HG03442 (cell line): ENCODE measurements around the gene DOCK6.
A peak's percentile ranks its signal among the peaks of the same experiment; 100 is the strongest.
"Not testable (repeated sequence)": the region's sequence is repeated elsewhere in the genome, so short reads cannot be mapped to it uniquely, and the experiment has no call there.

Experiments
- ATAC-seq: cut with Tn5 transposase; IDR thresholded peaks from one replicate; pipeline ENCODE4 v1.9.1; 2021; ENCODE audit warnings: mild to moderate bottlenecking, moderate library complexity; ENCODE audit not compliant: unreplicated experiment

Gene DOCK6

GRCh38 chr19:11176466-11177193, 85.7 kb downstream of the DOCK6 start:
- ATAC-seq: no peak

- no peak for ATAC-seq
These were observed 86.4 kb downstream of the DOCK6 start for GRCh38 chr19:11175920-11176319.

DNA sequence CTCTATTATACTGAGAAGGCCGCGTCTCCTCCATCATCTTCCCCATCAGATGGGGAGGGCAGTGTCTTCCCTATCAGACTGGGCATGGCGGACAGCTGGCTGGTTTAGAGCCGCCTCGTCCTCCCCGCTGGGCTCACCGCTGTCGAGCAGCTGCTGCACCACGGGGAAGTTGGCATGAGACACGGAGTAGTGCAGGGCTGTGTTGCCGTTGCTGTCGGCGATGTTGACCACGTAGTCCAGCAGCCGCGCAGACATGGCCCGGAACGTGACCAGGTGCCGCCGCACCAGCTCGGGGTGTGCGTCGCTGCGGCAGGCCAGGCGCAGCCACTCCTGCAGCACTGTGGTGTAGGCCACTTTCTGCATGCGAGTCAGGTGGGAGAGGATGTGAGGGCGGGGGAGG, 88.0 kb downstream of the DOCK6 start:
- no peak for ATAC-seq

DNA sequence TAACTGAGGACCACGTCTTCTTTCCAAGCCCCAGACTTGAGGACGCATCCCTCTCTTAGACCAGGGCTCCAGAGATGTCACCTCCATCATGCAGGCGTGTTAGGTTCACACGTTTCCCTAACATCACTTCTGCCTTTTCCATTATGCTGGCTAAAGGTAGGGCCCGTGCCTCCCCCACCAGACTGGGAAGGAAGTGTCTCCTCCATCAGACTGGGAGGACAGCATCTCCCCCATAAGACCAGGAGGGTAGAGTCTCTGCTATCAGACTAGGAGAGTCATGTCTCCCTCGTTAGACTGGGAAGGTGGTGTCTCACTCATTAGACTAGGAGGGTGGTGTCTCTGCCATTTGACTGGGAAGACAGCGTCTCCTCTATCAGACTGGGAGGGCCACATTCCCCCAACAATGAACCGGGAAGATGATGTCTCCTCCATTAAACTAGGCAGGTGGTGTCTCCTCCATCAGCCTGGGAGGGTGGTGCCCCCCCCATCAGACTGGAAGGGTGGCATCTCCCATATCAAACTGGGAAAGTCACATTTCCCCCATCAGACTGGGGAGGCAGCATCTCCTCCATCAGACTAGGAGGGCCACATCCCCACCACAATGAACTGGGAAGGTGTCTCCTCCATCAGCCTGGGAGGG, 88.7 kb downstream of the DOCK6 start:
- no peak for ATAC-seq

DNA sequence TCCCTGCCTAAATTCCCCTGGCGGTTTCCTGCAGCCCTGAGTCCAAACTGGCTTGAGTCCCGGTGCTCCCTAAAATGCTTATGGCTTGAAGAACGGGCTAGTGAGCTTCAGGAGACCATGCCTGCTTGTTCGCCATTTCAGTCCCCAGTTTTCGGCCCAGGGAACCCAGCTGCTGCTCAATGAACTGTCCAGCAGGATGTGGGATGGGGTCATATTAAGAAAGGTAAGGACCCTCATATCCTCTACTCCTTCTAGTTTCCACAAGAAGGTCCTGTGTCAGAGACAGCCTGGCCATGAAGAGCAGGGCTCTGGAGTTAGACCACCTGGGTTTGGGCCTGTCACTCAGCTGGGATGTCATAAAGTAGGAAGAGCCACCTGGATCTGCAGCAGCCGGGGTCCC, 89.7 kb downstream of the DOCK6 start:
- ATAC-seq: no peak

GRCh38 chr19:11171144-11171543, 91.2 kb downstream of the DOCK6 start:
- ATAC-seq: no peak

DNA sequence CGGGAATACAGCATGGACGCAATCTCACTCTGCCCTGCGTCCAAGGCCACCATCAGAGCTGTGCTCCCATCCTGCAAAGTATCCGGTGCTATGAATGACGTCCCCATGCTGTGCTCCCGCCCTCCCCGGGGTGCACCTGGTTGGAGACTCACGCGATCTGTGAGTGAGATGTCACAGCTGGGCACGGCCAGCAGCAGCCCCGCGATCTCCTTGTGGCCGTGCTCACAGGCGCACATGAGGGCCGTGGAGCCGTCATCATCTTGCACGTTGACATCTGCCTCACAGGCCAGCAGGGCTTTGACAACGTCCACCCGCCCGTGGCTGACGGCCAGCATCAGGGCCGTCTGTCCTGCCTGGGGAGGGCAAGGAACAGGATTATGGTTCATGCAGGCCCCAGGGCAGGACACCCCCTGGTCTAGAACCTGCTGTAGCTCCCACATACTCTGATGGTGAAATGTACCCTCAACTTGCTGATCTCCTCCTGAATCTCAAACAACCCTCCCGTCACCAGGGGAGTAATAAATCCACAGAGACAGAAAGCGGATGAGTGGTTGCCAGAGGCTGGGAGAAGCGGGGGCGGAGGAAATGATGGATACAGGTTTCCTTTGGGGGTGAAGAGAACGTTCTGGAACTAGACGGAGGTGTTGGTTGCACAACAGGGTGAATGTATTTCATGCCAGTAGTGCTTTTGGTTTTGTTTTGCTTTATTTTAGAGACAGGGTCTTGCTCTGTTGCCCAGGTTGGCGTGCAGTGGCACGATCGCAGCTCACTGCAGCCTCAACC, 92.2 kb downstream of the DOCK6 start:
- no peak for ATAC-seq

DNA sequence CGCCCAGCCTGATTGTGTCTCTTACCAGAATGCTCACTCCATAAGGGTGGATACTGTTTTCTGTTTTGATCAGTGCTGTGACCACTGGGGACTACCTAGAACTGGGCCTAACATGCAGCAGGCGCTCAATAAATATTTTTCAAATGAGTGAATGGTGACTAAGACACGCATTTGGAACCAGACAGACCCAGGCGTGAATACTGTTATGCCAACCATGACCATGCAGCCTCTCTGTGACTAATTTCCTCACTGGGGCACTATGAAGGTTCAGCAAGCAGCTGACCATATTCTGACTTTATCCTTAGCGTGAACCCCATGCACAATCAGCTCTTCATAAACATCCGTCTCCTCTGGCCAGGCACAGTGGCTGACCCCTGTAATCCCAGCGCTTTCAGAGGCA, 93.8 kb downstream of the DOCK6 start:
- ATAC-seq: no peak

- no peak for ATAC-seq
These were observed 95.8 kb downstream of the DOCK6 start for GRCh38 chr19:11166281-11167142.

DNA sequence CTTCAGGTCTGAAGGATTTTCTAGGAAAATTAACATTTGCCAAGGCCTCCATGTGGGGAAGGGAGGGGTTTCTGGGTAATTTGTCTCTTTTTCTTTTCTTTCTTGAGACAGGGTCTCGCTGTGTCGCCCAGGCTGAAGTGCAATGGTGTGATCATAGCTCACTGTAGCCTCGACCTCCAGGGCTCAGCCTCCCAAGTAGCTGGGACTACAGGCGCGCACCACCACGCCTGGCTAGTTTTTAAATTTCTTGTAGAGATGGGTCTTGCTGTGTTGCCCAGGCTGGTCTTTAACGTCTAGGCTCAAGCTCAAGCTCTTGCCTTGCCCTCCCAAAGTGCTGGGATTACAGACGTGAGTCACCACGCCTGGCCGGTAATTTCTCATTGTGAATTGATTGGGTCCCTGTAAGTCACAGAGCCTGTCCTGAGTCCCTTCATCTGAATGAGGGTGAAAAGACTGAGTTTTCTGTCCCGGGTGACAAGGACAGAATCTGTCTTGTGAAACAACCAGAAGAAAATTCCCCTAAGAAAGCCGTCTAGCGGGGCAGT, 96.8 kb downstream of the DOCK6 start:
- no peak for ATAC-seq

GRCh38 chr19:11164879-11165406, 97.4 kb downstream of the DOCK6 start:
- ATAC-seq: no peak

DNA sequence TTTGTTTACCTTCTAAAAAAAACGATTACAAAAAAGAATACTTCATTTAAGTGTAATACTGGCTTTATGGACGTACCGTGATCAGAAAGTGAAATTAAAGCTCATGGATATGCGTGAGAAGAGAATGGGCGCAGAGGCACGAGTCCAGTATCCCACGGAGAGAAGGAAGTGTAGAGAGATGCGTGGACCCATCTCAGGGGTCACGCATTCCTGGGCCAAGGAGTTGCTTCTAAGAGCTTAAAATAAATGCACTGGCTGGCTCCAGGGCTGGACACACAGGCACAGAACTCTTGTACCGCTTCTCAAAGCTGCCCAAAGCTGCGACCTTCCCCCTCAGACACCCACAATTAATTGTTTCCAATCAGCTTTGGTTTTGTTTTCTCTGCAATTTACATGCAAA, 98.0 kb downstream of the DOCK6 start:
- no peak for ATAC-seq

DNA sequence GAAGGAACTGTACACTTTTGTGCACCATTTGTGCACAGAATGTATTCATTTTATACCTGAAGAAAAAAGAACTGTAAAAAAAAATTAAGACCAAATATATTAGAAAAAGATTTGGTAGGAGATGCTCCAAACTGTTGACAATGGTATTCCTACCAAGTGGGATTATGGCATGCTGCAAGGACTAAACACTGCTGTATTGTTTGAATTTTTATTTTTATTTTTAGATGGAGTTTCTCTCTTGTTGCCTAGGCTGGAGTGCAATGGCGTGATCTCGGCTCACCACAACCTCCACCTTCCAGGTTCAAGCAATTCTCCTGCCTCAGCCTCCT, 101.9 kb downstream of the DOCK6 start:
- not testable (repeated sequence) for ATAC-seq

- ATAC-seq: no peak
These were observed 102.5 kb downstream of the DOCK6 start for GRCh38 chr19:11159598-11160439.

GRCh38 chr19:11155373-11156120, 106.8 kb downstream of the DOCK6 start, which contains the start of gene SPC24:
Gene SPC24, minus strand, starts transcription at chr19:11155782. Its CDS starts 6 bp downstream, at chr19:11155776.
- peak; percentile 93 for ATAC-seq

GRCh38 chr19:11154683-11155047, 107.7 kb downstream of the DOCK6 start:
- ATAC-seq: no peak

DNA sequence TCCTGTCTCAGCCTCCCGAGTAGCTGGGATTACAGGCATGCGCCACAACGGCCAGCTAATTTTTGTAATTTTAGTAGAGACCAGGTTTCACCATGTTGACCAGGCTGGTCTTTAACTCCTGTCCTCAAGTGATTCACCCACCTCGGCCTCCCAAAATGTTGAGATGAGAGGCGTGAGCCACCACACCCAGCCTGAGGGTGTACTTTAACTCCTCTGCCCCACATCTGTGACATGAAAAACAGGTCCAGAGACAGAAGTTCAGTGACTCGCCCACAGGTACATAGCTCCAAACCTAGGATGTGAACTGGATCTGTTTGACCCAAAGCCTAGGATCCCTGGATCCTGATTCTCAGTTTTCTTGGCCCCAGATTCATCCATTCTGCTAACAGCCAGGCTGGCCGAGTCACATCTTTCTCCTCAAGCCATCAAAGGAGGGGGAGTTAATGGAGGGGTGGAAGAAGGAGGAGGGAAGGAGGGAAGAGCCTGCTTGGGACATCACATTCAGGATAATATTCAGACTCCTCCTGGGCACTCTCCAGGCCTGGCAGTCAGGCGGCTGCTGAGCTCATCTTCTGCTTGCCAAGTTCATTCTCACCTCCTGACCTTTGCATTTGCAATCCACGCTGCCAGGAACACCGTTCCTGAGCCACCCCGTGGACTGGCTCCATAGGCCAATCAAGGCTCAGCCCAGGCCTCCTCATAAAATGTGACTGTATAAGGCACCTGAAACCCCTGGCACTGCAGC, 109.8 kb downstream of the DOCK6 start:
- ATAC-seq: no peak

GRCh38 chr19:11151181-11151580, 111.1 kb downstream of the DOCK6 start:
- ATAC-seq: no peak
